Loucy (cell line): ENCODE data around the gene EPSTI1.

Experiments used
- H2AFZ ChIP-seq: fragments of 200-600 bp; sonication (generic); 2 replicates; pipeline ENCODE4 v1.6.0; 2016; ENCODE audit warnings: antibody characterized with exemption, mild to moderate bottlenecking, low read length, moderate library complexity
- H3F3A ChIP-seq: fragments of 200-600 bp; 2 replicates; pipeline ENCODE4 v1.6.0; 2016; ENCODE audit warnings: antibody characterized with exemption, low read depth, mild to moderate bottlenecking
- H3K27me3 ChIP-seq: fragments of 200-600 bp; sonication (generic); 2 replicates; pipeline ENCODE4 v1.6.1; 2014; ENCODE audit warnings: low read length, mild to moderate bottlenecking; ENCODE audit not compliant: insufficient read depth, poor library complexity, severe bottlenecking
- H3K36me3 ChIP-seq: fragments of 200-600 bp; sonication (generic); 2 replicates; pipeline ENCODE4 v1.6.1; 2016; ENCODE audit warnings: low read length; ENCODE audit not compliant: insufficient read depth
- H3K4me1 ChIP-seq: fragments of 200-600 bp; sonication (generic); 2 replicates; pipeline ENCODE4 v1.5.1; 2014; ENCODE audit warnings: low read length, mild to moderate bottlenecking; ENCODE audit not compliant: insufficient read depth, poor library complexity, severe bottlenecking
- H3K4me2 ChIP-seq: fragments of 200-600 bp; sonication (generic); 2 replicates; pipeline ENCODE4 v1.6.0; 2014; ENCODE audit warnings: antibody characterized with exemption, low read length, low read depth, mild to moderate bottlenecking; ENCODE audit not compliant: poor library complexity, severe bottlenecking
- H3K4me3 ChIP-seq: fragments of 200-600 bp; sonication (generic); 2 replicates; pipeline ENCODE4 v1.5.1; 2014; ENCODE audit warnings: low read length, mild to moderate bottlenecking, mixed read lengths; ENCODE audit not compliant: poor library complexity, severe bottlenecking
- H3K79me2 ChIP-seq: fragments of 200-600 bp; sonication (generic); 2 replicates; pipeline ENCODE4 v1.6.1; 2014; ENCODE audit warnings: low read length; ENCODE audit not compliant: insufficient read depth
- H3K9ac ChIP-seq: fragments of 200-600 bp; sonication (generic); 2 replicates; pipeline ENCODE4 v1.6.0; 2014; ENCODE audit warnings: mild to moderate bottlenecking, low read depth, low read length, moderate library complexity; ENCODE audit not compliant: poor library complexity, severe bottlenecking
- H3K9me2 ChIP-seq: fragments of 200-600 bp; sonication (generic); replicated peaks from 2 replicates; pipeline ENCODE4 v1.6.1; 2016; ENCODE audit warnings: low read depth, low read length, mixed read lengths
- H3K9me3 ChIP-seq: fragments of 200-600 bp; sonication (generic); 2 replicates; pipeline ENCODE4 v1.6.1; 2014; ENCODE audit warnings: mild to moderate bottlenecking, antibody characterized with exemption, low read length, low read depth; ENCODE audit not compliant: insufficient read depth
- H4K20me1 ChIP-seq: fragments of 200-600 bp; sonication (generic); 2 replicates; pipeline ENCODE4 v1.6.0; 2014; ENCODE audit warnings: antibody characterized with exemption, low read length, mild to moderate bottlenecking; ENCODE audit not compliant: insufficient read depth, poor library complexity, severe bottlenecking
- EZH2phosphoT487 ChIP-seq: fragments of 200-600 bp; IDR thresholded peaks from 2 replicates; pipeline ENCODE4 v1.6.1; 2018; ENCODE audit warnings: antibody characterized with exemption, mild to moderate bottlenecking, moderate library complexity, borderline replicate concordance
- TF ChIP-seq, protein P1 (sequence below): fragments of 200-600 bp; sonication (generic); conservative IDR thresholded peaks from 2 replicates; pipeline ENCODE4 v1.5.1; 2014; ENCODE audit warnings: mild to moderate bottlenecking, antibody characterized with exemption, low read length

EPSTI1 gene

DNA sequence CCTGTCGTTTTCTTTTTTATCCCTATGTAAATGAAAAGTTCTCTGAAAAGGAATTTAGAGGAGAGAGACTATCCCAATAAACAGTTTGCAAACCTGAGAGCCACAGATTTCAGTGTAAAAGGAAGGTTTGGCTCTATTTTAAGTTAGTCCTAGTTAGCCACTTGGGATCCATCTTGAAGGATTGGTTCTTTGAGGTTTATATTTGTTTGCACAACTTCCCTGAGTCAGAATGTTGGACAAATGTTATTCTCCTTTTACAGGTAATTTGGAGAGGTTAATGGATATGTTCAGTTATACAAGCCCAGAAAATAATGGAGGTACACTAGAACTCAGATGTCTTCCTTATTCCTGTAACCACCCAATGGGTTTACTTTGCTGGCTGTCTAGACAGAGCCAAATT is 28.8 kb upstream of the EPSTI1 start:
- Histone ChIP-seq H3K79me2 (no peaks in the 10 kb centered on the region), H3K9ac (no peak overlapping the region), H2AFZ (no peak overlapping the region), H3K9me3 (no peaks in the 10 kb centered on the region), H3K4me2 (no peak overlapping the region), H3K27me3 (no peaks in the 10 kb centered on the region), H3K9me2 (no peaks in the 10 kb centered on the region), H3K4me3 (no peak overlapping the region), H3K4me1 (no peaks in the 10 kb centered on the region), H3K36me3 (no peaks in the 10 kb centered on the region), H4K20me1 (no peaks in the 10 kb centered on the region), H3F3A (no peaks in the 10 kb centered on the region)
- no peak for TF ChIP-seq EZH2phosphoT487
- TF ChIP-seq, protein P1, sequence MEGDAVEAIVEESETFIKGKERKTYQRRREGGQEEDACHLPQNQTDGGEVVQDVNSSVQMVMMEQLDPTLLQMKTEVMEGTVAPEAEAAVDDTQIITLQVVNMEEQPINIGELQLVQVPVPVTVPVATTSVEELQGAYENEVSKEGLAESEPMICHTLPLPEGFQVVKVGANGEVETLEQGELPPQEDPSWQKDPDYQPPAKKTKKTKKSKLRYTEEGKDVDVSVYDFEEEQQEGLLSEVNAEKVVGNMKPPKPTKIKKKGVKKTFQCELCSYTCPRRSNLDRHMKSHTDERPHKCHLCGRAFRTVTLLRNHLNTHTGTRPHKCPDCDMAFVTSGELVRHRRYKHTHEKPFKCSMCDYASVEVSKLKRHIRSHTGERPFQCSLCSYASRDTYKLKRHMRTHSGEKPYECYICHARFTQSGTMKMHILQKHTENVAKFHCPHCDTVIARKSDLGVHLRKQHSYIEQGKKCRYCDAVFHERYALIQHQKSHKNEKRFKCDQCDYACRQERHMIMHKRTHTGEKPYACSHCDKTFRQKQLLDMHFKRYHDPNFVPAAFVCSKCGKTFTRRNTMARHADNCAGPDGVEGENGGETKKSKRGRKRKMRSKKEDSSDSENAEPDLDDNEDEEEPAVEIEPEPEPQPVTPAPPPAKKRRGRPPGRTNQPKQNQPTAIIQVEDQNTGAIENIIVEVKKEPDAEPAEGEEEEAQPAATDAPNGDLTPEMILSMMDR = no peak

DNA sequence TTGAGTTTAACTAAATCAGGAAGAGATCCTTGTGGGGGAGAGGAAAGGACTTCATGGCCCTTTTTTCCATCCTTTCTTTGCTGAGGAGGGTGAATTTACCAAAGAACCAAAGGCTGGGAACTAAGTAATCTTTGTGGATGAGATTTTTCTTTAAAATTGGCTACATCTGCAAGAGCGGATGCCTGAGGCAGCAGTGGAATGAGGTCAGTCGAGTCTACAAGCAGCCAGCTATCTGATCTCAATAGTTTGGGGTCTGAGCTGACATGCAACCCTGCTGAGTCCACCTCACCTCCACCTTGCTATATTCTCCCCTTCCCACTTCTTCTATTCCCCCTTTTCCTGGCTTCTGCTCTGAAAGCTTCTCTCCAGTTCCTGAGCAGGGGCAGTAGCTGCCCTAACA is 27.8 kb upstream of the EPSTI1 start:
- TF ChIP-seq, protein P1 = no peak
- TF ChIP-seq EZH2phosphoT487 = no peak
- no peaks in the 10 kb centered on the region for H3F3A ChIP-seq
- no peak overlapping the region for H3K4me2 ChIP-seq
- H3K4me1 ChIP-seq = no peaks in the 10 kb centered on the region
- no peak overlapping the region for H3K4me3 ChIP-seq
- no peak overlapping the region for H3K9ac ChIP-seq
- no peaks in the 10 kb centered on the region for H3K79me2 ChIP-seq
- no peaks in the 10 kb centered on the region for H3K9me2 ChIP-seq
- H2AFZ ChIP-seq = no peak overlapping the region
- H3K36me3 ChIP-seq = no peaks in the 10 kb centered on the region
- H3K9me3 ChIP-seq = no peaks in the 10 kb centered on the region
- no peaks in the 10 kb centered on the region for H3K27me3 ChIP-seq
- H4K20me1 ChIP-seq = no peaks in the 10 kb centered on the region

DNA sequence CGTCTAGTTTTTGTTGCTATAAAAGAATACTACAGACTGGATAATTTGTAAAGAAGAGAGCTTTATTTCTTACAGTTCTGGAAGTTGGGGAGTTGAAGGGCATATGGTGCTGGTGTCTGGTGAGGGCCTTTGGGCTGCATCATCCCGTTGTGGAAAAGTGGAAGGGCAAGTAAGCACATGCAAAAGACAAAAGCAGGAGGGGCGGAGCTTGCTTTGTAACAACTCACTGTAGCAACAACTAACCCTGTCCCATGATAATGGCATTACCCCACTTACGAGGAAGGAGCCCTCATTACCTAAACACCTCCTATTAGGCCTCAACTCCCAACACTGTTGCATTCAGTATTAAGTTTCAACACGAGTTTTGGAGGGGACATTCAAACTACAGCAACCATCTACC is 24.2 kb upstream of the EPSTI1 start:
- Histone ChIP-seq H3K36me3 (no peaks in the 10 kb centered on the region), H3K9me3 (no peaks in the 10 kb centered on the region), H3F3A (no peaks in the 10 kb centered on the region), H3K9me2 (no peaks in the 10 kb centered on the region), H3K4me3 (no peak overlapping the region), H3K9ac (no peak overlapping the region), H3K4me2 (no peak overlapping the region), H3K27me3 (no peaks in the 10 kb centered on the region), H3K4me1 (no peaks in the 10 kb centered on the region), H4K20me1 (no peaks in the 10 kb centered on the region), H3K79me2 (no peaks in the 10 kb centered on the region), H2AFZ (no peak overlapping the region; the same call in 1 of the 2 replicates)
- no peak for TF ChIP-seq EZH2phosphoT487
- TF ChIP-seq, protein P1 = no peak
